Ovary (tissue), 3 donors: ENCODE data around the gene GREM2.

Experiments used
- CTCF ChIP-seq, 3 donors: fragments of 450-650 bp in 2 of 3; fragments of 200-600 bp in 1 of 3; IDR thresholded peaks; one replicate each; pipeline versions ENCODE4 v1.5.1 to v1.8.0; 2016 to 2022; ENCODE audit warnings: antibody characterized with exemption in 3 of 3, mild to moderate bottlenecking in 1 of 3
- EP300 ChIP-seq: sonication (generic); formaldehyde crosslinking; IDR thresholded peaks from one replicate; pipeline ENCODE4 v1.6.1; 2017; ENCODE audit warnings: antibody characterized with exemption
- POLR2A ChIP-seq: fragments of 450-650 bp; IDR thresholded peaks from one replicate; pipeline ENCODE4 v1.6.1; 2017; ENCODE audit warnings: antibody characterized with exemption, mild to moderate bottlenecking, moderate library complexity
- donor health status: DM: no; HTN: no; CAD: no.

DNA sequence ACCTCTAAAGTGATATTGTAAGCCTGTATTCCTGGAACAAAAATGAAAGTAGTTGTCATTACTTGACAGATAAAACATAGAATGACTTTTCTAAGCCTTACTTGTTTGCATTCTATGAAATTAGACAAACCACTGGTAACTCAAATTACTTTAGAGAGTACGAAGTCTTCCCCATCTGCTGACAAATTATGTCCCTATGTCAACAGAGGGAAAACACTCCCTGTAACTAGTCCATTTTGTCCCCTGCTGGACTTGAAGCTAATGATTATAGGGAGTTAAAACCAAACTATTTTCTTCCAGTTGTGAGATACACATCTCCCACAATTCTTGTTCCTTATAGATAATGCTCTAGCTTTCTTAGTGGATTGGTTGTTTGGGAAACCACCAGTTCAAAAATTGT lies 39.6 kb downstream of the GREM2 start:
- TF ChIP-seq CTCF (IDR thresholded peaks at IDR 0.05) = no peak
- no peak for TF ChIP-seq POLR2A
- no peak for TF ChIP-seq EP300
